Measurements from ENCODE around the gene CDC16.

CDC16 gene

GRCh38 chr13:114304346-114305034 lies 69.8 kb downstream of the CDC16 start:
- no peak for DNase-seq

- DNase-seq, result no peak
Observed at GRCh38 chr13:114309086-114309485, 74.4 kb downstream of the CDC16 start.

GRCh38 chr13:114309806-114310410 lies 75.2 kb downstream of the CDC16 start:
- DNase-seq, result no peak

DNA sequence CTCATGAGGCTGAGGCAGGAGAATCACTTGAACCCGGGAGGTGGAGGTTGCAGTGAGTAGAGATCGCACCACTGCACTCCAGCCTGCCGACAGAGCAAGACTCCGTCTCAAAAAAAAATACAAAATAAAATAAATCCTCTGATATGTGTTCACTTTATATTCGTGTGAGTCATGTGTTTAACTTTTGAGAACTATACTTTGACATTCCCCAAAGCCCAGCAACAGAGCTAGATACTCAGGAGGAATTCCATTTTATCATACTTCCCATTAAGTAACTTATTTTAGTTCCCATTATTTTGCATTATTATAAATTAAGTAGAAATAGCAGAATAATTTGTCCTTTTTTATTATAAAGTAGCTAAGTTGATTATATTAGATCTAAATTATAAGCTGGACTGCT lies 76.3 kb downstream of the CDC16 start:
- no peak for DNase-seq

- DNase-seq, result no peak
Observed at GRCh38 chr13:114311387-114311786, 76.7 kb downstream of the CDC16 start.

DNA sequence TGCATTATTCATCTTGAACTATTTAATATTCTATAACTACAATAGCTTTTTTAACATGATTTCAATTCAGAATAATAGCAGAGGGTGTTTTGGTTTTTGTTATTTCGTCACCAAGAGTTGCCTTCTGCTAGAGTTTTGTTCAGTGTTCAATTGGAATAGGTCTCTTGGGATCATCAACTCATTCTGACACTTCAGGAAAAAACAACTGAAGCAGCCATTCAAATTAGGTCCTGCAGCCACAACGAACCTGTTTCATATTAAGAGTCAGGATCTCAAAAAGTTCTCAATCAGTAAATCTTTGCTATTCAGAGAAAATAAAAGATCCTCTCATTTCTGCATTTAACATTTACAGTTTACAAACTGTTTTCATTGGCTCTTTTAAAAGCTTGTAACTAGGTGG lies 77.2 kb downstream of the CDC16 start:
- DNase-seq, result no peak

GRCh38 chr13:114313061-114313860 lies 78.6 kb downstream of the CDC16 start:
- no peak for DNase-seq

GRCh38 chr13:114314074-114314912 lies 79.6 kb downstream of the CDC16 start, which contains the start of gene CHAMP1:
Gene CHAMP1, plus strand, starts transcription at chr13:114314503. Its CDS starts 9,340 bp downstream, at chr13:114323843.
- DNase-seq, result peak; percentile 97

DNA sequence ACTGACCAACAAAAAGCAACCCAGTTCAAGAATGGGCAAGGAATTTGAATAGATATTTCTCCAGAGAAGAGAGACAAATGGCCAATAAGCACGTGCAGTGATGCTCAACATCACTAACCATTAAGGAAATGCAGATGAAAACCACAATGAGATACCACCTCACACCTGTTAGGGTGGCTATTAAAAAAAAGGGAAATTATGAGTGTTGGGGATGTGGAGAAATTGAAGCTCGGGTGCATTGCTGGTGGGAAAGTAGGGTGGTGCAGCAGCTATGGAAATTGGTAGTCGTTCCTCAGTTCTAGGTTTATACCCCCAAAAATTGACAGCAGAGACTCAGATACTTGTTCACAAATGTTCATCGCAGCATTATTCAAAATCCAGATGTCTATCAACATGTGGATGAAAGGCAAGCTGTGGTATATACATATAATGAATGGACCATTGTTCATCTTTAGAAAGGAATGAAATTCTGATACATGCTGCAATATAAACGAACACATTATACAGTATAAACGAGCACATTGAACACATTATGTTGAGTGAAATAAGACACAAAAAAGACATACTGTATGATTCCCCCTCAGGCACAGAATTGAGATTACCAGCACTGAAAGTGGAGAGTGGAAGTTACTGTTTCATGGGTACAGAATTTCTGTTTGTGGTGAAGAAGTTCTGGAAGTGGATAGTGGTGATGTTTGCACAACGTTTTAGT lies 80.5 kb downstream of the CDC16 start:
- DNase-seq, result no peak

GRCh38 chr13:114318624-114319023 lies 83.9 kb downstream of the CDC16 start:
- DNase-seq, result no peak

DNA sequence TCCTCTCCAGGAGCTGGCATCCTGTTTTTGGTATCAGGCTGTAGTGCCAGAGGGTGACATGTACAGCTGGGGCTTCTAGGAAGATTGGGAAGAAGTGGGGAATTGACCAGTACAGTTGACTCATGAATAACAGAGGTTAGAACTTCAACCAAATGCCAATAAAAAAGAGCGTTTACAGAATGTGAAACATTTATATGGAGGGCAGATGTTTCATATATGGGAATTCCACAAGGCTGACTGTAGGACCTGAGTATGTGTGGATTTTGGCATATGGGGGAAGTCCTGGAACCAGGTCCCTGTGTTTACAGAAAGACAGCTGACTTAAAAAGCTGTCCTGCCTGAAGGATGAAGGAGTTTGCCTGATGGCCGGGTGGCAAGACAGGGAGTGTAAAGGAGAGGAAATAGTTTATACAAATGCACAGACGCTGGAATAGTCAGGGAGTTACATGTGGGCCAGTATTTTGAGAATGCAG lies 84.8 kb downstream of the CDC16 start:
- DNase-seq, result no peak

GRCh38 chr13:114320065-114320464 lies 85.4 kb downstream of the CDC16 start:
- DNase-seq, result no peak

DNA sequence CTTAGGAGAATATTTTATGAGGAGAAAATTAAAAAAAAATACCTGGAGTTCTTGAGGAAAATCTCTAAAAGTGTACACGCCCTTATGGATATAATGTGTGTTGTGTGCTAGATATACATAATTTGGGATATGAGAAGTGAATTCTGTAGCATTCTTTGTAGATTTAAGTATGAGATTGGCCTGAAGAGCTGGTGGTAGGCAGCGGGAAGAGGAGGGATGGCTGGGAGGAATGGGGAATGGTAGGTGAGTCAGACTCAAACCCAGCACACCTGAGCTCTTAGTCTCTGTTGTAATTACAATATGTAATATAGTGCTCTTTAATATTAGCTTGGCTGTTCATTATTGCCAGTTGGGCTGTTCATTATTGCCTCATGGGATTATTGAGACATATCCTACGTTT lies 86.6 kb downstream of the CDC16 start:
- DNase-seq, result no peak

Data from left hindlimb (tissue), 1 donor.